UCSD-AML1 (cell line): Measurements from ENCODE around the gene TIAM2.
"Not testable (repeated sequence)": the region's sequence is repeated elsewhere in the genome, so short reads cannot be mapped to it uniquely, and the experiment has no call there.

Source experiments
- DNase-seq: peaks from one replicate; lab custom pipeline; 2025; ENCODE audit not compliant: unreplicated experiment; lab: John Stamatoyannopoulos, UW

TIAM2 gene

DNA sequence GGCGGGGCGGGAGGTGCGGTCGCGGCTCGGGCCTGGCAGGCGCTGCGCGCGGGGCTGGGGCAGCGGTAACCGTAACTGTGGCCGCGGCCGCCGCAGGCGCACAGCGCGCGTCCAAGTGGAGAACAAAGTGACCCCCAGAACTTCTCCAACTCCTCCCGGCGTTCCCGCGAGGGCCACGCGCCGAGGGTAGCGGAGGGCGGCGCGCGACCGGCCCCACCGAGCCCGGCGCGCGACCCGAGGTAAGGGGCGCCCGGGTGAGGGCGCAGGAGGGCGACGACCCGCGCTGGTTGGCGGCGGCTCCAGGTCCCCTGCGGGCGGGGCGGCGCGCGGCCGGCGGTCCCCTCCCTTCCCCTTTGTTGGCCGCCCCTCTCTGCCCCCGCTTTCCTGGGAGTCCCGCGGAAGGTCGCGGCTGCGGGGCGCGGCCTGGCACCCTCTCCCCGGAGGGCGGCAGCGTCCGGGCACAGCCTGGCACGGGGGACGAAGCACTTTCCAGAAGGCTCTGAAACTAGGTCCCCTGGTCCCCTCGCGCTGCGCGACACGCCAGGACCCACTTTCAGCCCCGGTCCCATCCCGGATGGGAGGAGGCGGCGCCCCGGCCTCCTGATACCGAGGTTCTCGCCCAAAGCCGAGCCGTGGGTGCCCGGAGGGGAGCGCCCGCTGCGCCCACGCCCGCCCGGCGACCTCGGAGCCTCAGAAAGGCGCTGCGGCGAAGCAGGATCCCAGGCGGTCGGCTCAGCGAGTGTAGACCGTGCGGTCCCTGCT is at the start of gene TIAM2:
TSS of gene TIAM2 (plus strand) at position 62 of the 762 bp plus-strand sequence. CDS start 133,909 bp downstream, outside the sequence.
- DNase-seq, result no peak

DNA sequence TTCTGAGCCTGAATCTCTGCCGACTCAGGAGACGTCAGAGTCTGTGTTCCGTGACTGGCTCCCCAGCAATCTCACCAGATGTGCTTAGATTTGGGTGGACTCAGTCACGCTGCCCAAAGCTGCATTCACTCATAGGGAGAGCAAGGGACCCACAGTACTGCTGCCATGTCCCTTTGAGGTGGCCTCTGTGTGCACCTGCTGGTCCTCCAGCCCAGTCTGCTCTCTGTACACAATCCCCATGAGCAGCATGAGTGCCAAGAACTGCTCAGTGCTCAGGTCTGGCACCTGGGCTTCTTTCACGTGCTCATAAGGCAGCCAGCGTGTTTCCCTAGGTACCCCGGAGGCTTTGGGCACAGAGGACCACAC is 44.2 kb upstream of the TIAM2 start:
- no peak for DNase-seq

DNA sequence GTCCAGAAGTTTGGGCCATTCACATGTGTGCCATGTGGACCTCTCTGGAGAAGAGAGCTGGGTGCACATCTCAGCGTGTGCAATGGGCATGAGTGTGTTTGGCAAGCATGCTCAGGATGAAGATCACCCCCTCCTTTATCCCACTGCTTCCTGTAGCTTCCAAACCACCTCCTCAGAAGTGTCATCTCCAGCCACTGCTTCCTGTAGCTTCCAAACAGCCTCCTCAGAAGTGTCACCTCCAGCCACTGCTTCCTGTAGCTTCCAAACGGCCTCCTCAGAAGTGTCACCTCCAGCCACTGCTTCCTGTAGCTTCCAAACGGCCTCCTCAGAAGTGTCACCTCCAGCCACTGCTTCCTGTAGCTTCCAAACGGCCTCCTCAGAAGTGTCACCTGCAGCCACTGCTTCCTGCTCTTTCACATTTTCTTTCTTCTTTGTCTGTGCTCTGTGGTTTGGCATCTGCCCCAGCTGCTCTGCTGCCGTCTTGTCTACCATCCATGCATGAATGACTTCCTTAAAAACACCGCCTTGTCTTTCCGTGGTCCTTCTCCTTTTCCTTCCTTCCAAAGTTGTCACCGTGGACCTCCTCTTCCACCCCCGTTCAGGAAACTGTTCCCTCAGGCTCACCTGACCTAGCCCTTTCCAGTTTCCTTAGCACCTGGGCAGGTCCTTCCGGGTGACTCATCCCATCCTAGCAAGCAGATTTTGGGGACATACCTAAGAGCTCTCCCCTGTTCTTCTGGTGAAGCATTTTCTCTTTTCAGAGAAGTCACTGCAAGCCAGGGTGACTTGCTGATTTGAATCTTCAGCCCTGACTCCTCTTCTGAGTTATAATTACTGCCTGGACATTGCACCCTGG is 43.5 kb upstream of the TIAM2 start:
- DNase-seq, result peak; percentile 25

DNA sequence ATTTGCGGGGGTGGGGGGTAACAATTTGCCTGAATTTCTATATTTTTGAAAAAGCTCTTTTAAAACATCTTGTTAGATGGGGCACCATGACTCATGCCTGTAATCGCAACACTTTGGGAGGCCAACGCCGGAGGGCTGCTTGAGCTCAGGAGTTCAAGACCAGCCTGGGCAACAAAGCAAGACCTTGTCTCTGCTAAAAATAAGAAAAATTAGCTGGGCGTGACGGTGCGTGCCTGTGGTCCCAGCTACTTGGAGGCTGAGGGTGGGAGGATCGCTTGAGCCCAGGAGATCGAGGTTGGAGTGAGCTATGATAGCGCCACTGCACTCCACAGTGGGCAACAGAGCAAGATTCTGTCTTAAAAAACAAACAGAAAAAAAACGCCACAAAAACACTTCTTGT is 41.5 kb upstream of the TIAM2 start:
- DNase-seq, result no peak

DNA sequence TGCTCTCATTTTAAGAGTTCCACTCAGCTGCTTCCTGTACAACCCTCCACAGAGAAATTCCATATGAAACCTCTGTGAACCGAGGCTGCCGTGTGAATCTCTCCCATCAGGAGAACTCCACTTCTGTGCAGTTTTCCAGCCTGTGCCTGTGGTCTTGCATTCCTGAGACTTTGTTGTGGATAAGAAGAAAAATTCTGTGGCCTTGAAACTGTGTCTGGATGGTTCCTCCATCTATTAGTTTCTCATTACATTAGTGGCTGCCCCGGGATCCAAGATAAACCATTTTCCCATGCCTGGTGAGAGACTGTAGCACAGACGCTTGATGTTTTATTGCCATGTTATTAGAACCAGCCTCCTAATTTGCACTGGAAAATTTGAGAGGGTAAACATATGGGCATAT is 40.8 kb upstream of the TIAM2 start:
- no peak for DNase-seq

DNA sequence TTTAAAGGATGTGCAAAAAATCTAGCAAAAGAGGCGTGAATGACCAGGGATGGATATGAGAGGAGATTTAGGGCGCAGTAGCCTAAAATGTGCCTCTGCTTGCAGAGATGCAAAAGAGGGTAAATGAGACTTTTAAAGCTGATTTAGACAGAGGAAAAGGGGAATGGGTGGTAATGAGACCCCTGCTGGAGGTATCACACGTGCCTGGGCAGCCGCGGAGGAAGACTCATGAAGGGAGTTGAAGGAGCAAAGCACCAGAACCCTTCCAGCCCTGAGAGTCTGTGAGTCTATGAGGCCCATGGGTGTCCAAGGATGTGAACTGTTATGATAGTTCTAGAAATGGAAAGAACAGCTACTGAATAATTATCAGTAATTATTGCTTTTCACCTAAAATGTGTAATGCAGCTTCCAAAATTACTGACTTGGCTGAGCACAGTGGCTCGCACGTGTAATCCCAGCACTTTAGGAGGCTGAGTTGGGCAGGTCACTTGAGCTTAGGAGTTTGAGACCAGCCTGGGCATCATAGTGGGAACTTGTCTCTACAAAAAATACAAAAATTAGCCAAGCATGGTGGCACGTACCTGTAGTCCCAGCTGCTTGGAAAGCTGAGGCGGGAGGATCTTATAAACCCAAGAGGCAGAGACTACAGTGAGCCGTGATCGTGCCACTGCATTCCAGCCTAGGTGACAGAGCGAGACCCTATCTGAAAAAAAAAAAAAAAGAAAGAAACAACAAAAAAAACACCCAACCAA is 38.2 kb upstream of the TIAM2 start:
- no peak for DNase-seq

DNA sequence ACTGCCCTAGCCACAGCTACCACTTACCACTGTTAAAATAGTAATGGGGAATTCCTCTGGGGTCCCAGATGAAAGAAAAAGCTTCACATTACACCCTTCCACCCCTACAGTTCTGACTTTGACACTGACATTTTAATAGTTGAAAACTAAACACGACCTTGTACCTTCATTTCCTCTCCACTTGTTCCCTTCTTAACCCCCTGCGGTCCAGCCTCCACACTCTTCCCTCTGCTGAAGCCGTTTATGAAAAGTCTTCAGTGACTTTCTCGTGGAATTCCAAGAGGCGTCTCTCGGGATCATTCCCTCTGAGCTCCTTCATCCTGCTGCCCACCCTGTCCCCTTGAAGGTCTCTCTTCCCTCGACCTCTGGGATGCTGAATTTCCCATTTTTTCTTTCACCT is 36.6 kb upstream of the TIAM2 start:
- DNase-seq, result no peak

DNA sequence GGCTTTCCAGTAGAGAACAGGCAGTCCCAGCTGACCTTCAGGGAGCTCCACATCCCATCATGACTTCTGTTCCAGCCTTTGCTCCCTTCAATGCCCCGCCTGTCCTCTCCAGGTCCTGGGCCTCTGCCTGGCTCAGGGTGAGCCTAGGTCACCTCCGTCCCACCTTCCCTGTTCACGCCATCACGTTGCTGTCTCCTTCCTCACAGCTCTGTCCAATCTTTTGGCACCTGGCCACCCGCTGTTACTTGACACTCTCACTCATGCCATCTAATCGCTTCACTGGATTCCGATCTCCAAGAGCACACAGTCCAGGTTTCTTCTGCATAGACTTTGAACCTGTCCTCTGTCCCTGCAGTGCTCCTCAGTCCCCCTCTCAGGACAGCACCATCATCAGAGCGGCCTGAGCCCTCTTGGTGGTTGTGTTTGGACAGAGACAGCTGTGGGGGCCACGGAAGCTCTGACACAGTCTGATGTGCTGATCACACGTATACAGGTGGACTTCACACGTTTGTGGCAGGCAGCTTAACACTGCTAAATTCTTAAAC is 34.7 kb upstream of the TIAM2 start:
- no peak for DNase-seq

DNA sequence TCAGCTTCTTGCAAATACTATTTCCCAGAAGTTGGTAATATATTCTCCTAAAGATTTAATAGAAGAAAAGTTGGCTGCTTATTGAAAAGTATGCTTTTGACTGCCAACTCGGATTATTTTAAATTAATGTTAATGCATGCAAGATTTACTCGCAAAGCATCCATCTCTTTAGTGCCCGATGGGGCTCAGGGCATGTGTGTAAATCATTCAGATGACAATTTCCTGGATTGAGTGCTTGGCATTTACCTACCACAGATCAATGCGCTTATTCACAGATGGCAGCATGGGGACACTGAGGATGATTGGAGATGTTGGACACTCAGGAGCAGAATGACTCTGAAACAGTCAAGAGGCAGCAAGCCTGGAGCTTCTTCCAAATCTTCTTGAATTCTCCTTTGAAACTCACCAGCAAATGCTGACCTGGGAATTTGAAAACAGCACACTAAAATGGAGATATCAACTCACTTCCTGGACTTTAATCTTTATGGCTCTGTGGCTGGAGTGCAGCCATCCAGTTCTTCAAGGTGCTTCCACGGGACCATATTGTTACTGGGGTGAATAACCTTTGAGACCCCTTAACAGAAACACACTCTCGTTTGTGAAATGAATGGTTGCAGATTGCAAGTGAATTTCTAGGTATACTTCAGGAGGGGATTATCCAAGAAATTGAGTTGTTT is 34.1 kb upstream of the TIAM2 start:
- no peak for DNase-seq

DNA sequence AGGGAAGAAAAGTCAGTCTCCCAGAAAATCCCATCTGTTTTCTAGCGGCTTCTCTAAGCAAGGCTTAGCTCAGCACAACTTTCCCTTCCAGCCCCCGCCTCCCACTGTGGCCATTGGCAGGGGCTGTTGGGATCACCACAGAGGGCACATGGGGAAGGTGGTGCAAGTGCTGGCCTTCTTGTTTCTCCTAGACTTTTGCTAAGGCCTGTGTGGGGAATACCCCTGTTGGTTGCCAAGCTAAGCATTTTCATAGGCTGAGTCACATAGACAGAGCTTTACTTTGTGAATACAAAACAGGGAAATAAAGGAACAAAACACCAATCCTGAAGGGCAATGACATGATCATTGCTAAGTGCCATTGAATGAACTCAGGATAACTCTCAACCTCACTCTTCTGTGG is 32.4 kb upstream of the TIAM2 start:
- DNase-seq, result no peak

DNA sequence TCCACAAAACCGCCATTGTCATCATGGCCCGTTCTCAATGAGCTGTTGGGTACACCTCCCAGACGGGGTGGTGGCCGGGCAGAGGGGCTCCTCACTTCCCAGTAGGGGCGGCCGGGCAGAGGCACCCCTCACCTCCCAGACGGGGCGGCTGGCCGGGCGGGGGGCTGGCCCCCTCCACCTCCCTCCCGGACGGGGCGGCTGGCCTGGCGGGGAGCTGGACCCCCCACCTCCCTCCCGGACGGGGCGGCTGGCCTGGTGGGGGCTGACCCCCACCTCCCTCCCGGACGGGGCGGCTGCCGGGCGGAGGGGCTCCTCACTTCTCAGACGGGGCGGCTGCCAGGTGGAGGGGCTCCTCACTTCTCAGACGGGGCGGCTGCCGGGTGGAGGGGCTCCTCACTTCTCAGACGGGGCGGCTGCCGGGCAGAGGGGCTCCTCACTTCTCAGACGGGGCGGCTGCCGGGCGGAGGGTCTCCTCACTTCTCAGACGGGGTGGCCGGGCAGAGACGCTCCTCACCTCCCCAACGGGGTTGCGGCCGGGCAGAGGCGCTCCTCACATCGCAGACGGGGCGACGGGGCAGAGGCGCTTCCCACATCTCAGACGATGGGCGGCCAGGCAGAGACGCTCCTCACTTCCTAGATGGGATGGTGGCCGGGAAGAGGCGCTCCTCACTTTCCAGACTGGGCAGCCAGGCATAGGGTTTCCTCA is 28.9 kb upstream of the TIAM2 start:
- not testable (repeated sequence) for DNase-seq

DNA sequence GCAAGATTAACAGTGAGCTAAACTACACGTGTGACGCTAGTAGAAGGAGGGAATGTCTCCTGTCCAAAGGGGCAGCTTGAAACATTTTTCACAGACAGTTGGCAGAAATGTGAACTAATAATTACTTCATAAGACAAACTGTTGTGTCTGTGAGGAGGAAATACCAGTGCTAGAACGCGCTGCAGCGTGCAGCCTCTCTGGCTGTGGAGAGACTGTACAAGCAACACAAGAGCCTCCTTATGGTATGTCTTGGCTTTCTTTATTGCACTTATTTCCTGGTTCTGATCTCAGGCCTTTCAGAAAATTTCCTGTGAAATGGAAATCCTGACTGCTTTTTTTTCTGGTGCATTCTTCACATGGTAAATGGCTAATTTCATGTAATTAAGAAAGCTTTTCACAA is 25.3 kb upstream of the TIAM2 start:
- no peak for DNase-seq

DNA sequence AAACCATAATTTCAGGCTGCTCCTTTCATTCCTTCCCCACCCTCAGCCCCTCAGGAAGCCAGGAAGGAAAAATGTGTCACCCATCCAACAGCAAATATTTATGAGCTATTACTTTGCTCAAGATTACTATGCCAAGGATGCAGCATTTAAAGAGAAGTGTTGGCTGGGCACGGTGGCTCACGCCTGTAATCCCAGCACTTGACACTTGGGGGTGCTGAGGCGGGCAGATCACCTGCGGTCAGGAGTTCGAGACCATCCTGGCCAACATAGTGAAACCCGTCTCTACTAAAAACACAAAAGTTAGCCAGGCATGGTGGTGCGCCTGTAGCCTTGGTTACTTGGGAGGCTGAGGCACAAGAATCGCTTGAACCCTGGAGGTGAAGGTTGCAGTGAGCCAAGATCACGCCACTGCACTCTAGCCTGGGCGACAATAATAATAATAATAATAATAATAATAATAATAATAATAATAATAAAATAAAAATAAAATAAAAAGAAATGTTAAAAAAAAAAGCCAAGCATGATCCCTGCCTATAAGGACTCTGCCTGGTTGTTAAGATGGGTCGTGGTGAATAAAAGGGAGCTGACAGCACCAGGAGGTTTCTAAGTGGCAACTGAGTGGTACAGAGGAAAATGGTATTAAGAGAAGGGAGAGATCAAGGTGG is 20.5 kb upstream of the TIAM2 start:
- DNase-seq, result no peak

DNA sequence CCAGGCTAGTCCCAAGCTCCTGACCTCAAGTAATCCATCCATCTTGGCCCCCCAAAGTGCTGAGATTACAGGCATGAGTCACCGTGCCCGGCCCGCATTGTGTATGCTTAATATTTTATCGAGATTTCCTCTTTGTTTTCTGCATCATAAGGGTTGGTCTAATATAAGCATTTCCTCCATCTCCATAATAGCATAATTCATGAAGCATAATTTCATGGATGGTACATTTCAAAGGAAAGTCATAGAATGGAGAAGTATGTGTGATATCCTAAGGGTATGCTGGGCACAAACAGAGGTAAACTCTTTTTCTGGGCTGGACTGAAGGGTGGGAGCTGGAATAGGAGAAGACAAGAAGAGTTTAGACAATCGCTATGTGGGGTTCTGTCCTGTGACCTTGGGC is 17.5 kb upstream of the TIAM2 start:
- DNase-seq, result no peak

DNA sequence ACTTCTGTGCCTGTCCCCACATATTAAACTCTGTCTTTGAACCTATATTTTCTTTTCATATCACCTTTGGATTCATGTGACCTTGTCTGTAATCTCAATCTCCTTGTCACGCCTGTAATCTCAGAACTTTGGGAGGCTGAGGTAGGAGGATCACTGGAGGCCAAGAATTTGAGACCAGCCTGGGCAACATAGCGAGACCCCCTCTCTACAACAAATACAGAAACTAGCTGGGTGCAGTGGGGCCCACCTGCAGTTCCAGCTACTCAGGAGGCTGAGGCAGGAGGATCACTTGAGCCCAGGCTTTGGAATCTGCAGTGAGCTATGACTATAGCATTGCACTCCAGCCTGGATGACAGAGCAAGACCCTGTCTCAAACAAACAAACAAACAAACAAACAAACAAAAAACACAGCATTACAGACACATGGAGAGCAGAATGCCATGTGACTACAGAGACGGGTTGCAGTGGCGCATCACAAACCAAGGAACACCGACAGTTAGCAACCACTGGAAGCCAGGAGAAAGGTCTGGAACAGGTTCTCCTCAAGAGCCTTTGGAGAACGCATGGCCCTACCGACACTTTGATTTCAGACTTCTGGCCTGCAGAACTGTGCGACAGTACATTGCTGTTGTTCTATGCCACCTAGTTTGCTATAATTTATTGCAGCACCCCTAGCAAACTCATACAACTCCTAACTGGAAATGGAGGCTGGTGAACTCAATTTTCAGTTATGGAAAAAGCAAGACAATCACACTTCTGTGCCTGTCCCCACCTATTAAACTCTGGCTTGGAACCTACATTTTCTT is 14.6 kb upstream of the TIAM2 start:
- no peak for DNase-seq

DNA sequence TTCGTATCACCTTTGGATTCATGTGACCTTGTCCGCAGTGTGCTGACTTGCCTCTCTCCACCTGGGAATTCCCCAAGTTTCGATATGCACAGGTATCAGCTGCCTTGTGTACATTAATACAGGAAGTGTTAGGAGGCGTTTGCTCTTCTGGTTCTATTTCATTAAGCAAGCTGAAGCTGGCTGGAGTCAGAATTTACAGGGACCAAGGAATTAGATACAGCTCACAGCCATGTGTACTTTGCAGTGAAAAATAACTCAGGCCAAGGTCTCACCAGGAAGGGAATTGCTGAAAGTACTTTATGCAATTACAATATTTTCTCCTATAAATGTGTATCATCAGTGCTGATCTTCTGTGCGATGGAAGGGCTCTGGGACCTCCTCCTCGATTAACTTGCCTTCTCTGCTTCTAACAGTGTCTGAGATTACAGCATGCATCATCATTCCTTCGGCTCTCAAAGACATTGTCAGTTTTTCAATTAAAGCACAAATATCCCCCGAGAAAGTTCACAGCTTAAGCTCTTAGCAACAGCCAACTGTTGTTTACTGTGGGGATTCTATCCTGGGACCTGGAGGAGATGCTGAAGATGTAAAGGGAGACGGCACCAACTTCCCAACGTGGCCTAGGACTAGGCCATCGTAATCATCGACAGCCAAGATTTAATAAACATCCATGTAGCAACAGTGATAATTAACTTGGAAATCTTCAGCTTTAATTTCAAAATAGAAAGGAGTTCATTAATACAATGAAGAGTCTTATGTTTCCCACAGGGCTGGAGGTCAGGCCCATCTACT is 13.8 kb upstream of the TIAM2 start:
- no peak for DNase-seq

DNA sequence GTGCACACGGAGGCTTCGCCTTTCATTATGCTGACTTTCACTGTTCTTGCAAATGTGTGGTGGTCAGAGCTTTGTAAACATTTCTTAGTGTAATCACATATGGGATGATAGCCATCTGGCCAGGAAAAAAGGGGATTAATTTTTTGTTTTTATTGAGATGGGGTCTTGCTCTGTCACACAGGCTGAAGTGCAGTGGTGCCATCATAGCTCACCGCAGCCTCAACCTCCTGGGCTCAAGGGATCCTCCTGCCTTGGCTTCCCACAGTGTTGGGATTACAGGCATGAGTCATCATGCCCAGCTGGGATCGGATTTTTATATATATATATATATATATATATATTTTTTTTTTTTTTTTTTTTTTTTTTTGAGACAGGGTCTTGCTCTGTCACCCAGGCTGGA is 11.0 kb upstream of the TIAM2 start:
- DNase-seq, result no peak

DNA sequence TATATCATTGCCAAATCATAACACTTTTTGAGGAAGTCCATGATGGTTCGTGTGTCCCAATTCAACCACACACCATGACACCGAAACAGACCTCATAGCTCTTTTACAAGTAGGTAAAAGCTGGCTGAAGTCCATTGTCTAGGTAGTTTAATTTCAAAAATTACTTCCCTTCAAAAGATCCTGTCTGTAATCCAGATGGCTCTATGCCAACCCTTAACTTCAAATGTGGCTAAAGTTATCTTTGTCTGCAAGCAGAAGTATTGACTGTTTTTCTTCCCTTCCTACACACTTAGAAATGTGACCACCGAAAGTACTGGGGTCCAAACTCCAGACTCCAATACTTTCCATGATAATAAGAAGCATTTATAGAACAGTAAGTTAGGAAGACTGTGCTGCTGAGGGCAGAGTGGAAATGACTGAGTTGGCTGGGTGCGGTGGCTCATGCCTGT is 8.3 kb upstream of the TIAM2 start:
- no peak for DNase-seq
